Measurements from ENCODE around the gene FTSJ1. TPM values are rescaled to one million over a fixed set of nuclear protein-coding genes. Genes with fewer than 3 reads are reported as not detected.
"Not testable (repeated sequence)": the region's sequence is repeated elsewhere in the genome, so short reads cannot be mapped to it uniquely, and the experiment has no call there.

FTSJ1 gene
- total RNA-seq, 1 experiment from 2014 or later = 136 TPM

DNA sequence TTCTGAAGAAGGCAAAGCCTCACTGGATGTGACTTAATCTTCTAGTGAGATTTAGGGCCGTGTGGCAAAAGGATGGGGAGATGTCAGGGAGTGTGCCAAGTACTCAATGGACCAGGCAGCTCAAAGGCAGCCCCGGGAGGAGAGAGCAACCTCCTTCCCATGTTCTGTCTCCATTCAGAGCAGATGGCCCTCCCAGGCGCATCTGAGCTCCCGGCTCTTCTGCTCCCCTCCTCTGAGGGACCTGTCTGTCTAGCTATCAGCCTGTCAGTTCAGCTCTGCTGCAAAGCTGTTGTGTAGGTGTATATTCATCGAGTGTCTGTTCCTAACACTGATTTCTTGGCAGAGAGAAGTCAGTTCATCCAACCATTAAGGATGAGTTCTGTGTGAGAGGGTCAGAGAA is 21.9 kb downstream of the FTSJ1 start:
- no peak for DNase-seq (ENCODE audit: low read depth)

DNA sequence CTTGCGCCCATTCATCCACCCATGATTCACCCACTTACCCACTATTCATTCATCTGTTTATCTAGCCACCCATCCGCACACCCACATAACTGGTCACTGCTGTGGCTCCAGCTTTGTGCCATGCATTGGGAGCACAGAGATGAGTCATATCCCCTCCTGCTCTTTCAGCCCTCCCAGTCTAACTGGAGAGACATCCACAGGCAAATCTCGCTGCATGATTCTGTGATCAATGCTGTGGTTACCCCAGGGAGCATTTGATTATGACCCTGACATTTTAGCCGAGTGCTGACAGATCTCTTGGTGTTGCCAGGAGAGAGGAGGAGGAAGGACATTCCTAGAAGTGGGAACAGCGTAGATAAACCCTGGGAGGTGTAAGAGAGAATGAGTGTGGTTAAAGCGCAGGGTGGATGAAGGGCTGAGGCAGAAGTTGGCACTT is 22.4 kb downstream of the FTSJ1 start:
- peak; percentile 88 for DNase-seq (ENCODE audit: low read depth)

DNA sequence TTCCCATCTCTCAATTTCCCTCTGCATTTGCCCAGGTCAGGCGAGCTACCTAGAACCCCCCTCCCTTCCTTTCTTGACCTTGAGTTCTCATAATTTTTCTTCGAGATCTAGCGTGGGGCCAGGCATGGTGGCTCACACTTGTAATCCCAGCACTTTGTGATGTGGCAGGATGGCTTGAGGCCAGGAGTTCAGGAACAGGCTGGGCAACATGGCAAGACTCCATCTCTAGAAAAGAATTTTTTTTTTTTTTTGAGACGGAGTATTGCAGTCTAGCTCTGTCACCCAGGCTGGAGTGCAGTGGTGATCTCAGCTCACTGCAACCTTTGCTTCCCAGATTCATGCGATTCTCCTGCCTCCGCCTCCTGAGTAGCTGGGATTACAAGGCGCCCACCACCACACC is 28.3 kb downstream of the FTSJ1 start:
- DNase-seq (ENCODE audit: low read depth) = no peak

DNA sequence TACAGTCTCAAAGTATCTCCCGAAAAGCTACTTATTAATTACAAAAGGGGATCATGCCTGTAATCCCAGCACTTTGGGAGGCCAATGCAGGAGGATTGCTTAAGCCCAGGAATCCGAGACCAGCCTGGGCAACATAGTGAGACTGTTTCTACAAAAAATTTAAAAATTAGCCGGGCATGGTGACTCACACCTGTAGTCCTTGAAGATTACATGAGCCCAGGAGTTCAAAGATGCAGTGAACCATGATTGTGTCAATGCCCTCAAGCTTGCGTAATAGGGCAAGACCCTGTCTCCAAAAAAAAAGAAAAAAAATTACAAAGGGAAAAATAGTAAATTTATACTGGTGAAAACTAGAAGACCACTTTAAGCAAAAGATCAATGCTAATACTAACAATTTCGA is 29.5 kb downstream of the FTSJ1 start:
- DNase-seq (ENCODE audit: low read depth) = no peak

DNA sequence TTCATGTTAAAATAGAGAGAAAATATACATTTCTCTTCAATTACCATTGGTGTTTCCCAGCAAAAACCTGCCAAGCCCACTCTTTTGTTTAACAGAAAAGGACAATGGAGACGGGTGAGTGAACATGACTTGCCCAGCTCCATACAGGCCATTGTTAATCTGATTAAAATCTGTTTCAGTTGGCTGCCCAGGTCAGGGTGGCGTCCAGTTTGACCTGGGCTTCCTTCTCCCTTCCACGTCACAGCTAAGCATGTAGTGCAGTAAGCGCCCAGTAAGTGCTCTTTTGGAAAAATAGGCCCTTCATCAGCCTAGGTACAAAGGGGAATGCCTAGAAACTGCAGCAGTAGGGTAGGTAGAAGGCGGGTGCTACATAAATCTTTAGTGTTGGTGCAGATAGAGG is 31.2 kb downstream of the FTSJ1 start:
- no peak for DNase-seq (ENCODE audit: low read depth)

DNA sequence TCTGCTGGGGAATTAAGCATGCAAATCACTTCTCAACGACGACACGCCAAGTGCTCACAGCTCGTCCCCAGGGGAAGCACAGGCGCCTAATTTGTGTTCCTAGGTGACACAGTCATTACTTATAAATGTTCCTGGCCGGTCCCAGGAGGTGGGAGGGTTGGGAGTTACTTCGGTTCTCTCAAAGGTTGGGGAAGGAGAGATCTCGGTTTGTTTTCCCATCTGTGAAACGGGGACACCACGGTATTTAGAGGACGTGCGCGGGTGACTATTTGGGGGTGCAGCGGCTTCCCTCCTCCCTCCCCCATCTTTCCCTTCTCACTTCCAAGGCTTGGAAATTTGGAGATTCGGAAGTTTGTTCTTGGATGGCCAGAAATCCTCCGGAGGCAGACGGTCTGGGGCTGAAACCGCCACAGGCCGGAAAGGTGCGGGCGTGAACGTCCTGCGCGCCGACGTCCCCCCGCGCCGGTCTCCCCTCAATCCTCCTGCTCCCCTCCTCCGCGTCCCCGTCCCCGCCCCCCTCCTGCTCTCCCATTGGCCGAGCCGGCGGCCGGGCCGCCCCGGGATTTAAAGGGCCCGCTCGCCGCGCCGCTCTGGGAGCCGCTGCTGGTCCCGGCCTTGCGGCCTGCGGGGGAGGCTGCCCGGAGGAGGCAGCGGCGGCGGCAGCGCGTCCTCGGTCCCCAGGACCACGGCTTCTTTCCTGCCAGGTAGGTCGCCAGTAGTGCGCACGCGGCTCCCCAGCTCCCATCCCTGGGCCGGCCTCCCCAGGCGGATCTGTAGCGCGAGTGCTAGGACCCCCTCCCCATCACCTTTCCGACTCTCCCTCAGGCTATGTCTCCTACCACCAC is 32.6 kb downstream of the FTSJ1 start, which contains the start of gene PORCN:
Gene PORCN, plus strand, starts transcription at position 593 of the 845 bp plus-strand sequence. CDS start 829 bp downstream, outside the sequence.
- peak; percentile 71 for DNase-seq (ENCODE audit: low read depth)

DNA sequence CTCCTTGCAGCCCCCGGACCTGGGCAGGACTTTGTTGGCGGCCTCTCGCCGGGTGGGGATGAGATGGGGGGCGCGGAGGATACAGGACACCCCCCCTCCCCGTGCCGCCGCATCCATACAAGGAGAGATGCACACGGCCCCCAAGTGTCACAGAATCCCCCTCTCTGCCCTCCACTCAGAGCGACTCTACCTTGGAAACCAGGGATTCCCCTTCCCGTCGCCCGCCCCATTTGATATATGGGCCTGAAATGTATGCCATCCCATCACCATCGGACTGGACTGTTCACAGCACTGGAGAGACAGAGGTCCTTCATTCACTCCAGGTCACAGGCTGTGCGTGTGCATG is 33.2 kb downstream of the FTSJ1 start:
- DNase-seq (ENCODE audit: low read depth) = no peak

DNA sequence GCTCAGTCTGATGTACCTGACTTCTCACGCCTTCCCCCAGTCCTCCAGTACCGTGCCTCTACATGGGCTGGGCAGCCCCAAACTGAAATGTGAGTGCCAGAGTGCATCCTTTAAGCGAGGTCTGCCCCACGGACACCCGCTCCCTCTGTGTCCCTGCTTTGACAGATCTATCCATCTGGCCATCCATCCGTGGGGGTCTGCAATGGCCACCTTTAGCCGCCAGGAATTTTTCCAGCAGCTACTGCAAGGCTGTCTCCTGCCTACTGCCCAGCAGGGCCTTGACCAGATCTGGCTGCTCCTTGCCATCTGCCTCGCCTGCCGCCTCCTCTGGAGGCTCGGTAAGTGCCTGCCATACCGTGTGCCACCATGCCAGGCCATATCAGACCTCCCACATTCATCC is 33.6 kb downstream of the FTSJ1 start:
- DNase-seq (ENCODE audit: low read depth) = no peak

DNA sequence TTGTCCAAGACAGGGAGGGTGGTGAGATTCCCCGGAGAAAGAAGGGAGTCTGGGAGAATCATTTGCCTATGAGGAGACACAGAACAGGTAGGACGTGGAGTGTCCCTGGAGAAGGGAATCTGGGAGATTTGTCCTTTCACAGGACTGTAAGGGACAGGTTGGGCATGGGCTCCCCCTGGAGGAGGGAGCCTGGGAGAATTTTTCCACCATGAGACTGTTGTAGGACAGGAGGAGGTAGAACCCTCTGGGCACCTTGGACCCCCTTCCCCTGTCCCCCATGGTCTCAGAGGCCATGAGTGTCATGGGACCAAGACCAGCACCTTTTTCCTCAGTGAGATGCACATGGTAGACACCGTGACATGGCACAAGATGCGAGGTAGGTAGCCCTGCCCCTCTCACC is 35.6 kb downstream of the FTSJ1 start:
- no peak for DNase-seq (ENCODE audit: low read depth)

DNA sequence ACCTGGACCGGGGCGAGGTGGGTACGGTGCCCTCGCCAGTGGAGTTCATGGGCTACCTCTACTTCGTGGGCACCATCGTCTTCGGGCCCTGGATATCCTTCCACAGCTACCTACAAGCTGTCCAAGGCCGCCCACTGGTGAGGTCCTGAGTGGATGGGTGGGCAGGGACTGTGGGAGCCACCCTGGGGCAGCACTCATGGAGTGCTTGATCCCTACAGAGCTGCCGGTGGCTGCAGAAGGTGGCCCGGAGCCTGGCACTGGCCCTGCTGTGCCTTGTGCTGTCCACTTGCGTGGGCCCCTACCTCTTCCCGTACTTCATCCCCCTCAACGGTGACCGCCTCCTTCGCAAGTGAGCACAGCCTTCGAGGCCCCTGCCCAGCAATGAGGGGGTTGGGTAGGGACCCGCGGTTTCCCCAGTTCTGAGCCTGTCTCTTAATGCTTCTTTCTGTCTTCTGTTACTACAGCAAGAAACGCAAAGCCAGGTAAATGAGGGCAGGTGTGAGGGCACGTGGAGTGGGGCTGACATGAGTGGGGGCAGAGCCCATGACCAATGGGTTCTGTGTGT is 36.5 kb downstream of the FTSJ1 start:
- DNase-seq (ENCODE audit: low read depth) = no peak

DNA sequence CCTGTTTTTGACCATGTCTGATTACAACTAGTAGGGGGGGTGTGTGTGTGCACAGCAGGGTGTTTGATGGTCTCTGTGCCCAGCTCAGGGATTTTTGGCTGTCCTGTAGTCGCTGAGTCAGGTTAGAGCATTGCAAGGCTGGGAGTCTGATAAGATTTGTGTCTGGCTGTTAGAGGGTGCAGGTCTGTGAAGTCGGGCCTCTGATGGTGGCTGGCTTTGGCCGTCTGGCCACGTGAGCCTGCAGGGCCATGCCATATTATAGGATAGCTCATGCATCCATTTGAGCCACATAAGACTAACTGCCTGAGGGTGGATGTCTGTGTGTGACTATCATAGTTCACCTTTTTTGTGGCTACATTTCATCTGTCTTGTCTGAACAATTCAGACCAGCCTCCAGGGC is 37.7 kb downstream of the FTSJ1 start:
- DNase-seq (ENCODE audit: low read depth) = no peak

DNA sequence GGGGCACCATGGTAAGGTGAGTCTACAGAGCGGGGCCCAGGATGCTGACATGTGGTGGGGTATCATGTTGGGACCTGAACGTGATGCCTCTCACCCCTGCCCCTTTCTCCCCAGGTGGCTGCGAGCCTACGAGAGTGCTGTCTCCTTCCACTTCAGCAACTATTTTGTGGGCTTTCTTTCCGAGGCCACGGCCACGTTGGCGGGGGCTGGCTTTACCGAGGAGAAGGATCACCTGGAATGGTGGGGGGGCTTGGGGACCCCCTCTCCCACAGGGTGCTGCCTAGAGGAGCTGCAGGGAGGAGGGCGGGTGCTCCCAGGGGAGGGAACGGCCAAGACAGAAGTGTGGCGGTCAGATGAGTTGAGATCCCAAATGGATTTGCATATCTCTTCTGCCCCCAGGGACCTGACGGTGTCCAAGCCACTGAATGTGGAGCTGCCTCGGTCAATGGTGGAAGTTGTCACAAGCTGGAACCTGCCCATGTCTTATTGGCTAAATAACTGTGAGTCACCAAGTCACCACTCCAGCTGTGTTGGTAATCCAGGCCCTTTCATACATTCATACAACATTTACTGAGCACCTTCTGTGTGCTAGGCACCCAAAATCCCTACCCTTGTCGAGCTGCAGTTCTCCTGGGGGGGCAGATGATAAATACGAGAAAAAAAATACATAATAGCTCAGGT is 38.3 kb downstream of the FTSJ1 start:
- no peak for DNase-seq (ENCODE audit: low read depth)

DNA sequence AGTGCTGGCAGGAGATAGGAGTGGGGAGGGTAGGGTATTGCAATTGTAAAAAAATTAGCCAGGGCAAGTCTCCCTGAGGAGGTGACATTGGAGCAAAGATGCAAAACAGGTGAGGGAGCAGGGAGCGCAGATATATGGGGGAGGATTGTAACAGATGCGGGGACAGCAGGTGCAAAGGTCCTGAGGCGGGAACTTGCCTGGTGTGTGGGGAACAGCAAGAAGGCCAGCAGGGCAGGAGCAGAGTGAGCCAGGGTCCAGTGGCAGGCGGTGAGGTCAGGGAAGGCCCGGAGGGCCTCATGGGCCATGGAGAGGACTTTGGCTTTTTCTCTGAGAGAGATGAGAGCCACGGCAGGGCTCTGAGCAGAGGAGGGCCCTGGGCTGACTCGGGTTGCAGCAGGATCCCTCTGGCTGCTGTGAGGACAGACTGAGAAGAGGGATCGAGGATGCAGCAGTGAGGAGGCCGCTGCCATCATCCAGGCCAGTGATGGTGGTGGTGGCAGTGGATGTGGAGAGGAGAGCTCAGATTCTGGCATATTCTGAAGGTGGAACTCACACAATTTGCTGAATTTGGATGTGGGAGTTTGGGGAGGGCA is 39.0 kb downstream of the FTSJ1 start:
- DNase-seq (ENCODE audit: low read depth) = no peak

DNA sequence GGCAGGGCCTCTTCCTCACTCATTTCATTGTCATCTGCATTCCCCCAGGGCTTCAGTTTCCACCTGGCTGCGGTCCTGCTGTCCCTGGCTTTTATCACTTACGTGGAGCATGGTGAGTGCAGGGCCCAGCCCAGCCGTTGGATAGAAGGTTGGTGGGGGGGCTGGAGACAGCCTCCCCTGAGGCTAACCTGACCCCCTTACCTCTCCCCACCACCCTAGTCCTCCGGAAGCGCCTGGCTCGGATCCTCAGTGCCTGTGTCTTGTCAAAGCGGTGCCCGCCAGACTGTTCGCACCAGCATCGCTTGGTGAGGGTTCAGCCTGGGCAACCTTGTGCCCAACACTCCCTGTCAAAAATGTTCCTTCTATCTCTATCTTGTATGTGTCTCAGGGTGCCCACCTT is 39.8 kb downstream of the FTSJ1 start:
- no peak for DNase-seq (ENCODE audit: low read depth)

DNA sequence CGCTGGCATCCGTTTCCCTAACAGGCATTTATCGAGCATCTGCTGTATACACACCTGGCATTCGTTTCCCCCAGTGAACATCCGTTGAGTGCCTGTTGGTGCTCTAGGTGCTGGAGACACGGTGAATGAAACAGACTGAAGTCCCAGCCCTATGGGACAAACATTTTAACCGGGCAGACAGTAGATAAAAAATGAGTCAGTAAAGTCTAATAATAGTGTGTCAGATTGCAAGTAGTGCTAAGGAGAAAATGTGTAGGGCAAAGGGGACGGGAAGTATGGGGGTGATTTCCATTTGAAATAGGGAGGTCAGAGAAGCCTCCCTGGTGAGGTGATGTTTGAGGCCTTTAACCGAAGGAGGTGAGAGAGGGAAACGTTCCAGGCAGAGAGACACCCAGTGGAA is 40.3 kb downstream of the FTSJ1 start:
- no peak for DNase-seq (ENCODE audit: low read depth)

DNA sequence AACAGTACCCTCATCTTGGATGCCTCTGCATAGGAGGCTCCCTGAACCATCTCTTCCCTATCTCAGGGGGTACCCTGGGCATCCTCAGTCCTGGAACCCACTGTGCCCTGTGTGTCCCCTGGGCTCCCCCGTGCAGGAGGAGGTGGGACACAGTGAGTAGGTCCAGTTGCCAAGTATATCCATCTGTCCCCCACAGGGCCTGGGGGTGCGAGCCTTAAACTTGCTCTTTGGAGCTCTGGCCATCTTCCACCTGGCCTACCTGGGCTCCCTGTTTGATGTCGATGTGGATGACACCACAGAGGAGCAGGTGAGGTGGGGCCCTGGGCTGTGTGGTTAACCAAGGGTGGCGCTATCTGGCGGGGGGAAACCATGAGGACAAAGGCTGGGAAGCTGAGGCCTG is 41.0 kb downstream of the FTSJ1 start:
- no peak for DNase-seq (ENCODE audit: low read depth)

DNA sequence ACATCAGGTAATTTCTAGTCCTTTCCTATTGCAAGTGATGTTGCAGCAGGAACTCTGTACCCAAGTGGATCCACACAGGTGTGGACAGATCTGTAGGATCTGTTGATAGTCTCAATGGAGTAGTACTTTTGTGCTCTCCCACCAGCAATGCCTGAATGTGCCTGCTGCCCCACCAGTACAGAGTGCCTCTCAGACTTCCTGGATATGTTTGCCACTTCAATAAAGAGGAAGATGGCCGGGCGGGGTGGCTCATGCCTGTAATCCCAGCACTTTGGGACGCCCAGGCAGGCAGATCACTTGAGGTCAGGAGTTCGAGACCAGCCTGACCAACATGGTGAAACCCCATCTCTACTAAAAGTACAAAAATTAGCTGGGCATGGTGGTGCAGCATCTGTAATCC is 43.5 kb downstream of the FTSJ1 start:
- DNase-seq (ENCODE audit: low read depth) = not testable (repeated sequence)

DNA sequence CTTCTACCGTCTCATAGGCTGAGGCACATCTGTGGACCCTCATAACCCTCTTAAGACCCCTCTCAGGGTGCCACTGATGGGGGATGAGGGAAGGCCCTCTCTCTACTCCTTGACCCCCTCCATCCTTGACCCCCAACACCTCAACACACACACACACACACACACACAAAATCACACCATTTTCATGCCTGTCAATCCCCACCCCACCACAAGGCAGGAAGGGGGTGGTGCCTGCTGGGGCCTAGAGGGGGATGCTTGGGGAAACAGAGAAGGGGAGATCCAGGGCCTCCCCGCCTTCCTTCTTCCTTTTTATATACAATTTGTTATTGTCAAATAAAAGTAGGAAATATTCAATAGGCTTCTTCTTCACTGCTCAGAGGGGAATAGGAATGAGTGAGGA is 44.5 kb downstream of the FTSJ1 start:
- DNase-seq (ENCODE audit: low read depth) = no peak

DNA sequence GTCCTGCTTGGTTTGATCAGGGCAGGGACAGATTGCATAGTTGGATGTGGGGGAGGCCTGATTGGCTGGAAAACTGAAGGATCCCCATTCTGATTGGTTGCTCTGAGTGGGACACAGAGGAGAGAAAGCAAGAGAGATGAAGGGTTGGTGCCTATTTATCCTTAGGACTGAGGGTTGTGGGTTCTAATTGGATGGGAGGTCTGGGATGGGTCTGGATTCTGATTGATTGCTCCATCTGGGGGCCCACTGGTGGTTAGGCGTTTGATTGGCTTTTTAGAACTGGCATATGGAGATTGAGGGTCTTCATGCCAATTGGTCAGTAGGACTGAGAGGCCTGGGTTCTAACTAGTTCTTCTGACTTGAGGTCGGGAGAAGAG is 45.0 kb downstream of the FTSJ1 start:
- no peak for DNase-seq (ENCODE audit: low read depth)

DNA sequence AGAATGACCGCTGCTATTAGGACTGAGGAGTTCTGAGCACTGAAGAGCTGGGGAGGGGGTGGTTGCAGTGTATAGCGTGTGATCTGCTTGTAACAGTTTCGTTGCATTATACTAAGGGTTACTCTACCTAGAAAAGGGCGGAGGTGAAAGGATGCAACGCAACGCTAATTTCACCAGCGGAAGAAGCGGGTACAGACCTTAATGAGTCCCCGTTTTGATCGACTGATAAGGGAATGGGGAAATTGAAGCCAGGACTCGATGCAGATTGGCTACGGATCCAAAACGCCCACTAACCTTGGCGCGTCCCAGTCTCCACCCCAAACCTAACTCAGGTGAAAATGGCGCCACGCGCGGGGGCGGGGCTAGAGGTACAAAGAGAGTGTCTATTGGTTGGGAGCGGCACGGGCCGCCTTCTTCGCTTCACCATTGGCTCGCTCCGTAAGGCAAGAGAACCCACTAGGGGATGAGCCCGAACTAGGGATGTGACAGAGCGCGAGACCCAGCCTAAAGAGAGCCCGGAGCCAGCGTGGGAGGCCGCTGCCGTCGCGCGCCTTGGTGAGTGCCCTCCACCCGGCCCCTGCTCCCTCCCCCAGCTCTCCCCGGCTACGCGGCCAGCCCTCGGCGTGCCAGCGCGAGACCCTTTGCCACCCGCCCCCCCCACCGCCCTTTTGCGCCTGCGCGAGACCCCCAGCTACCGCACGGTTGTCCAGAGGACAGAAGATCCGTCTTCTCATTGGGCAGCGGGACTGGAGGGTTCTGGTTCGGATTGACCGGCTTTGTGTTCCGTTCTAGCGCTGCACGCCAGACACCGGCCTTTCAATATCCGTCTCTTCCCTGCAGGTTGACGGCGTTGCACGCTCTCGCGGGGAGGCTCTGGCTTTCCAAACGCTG is 45.6 kb downstream of the FTSJ1 start, which contains the start of gene EBP:
Gene EBP, plus strand, starts transcription at position 456 of the 891 bp plus-strand sequence. CDS start 1,964 bp downstream, outside the sequence.
- peak; percentile 82 for DNase-seq (ENCODE audit: low read depth)

DNA sequence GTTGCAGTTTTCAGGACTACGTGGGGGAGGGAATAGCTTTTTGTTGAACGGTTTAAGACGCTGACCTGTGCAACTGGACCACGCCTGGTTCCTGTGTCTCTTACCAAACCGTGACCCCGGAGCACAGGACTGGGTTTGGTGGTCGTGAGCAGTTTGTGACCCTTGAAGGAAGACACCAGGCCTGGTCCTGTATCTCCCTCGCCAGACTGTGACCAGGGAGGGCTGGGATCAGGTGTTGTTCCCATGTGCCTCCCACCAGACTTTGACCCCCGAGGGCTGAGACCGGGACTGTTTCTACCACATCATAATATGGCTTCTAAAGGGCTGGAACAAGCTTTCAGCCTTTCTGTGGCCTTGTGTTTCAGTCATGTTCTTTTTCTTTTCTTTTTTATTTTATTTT is 46.3 kb downstream of the FTSJ1 start:
- no peak for DNase-seq (ENCODE audit: low read depth)

Data from LHCN-M2 (cell line).